B cell (primary cell): ENCODE data around the gene CEP68. TPM values are rescaled to one million over a fixed set of nuclear protein-coding genes. Genes with fewer than 3 reads are reported as not detected.

Experiments
- ATAC-seq: fragments of 200-7000 bp; cut with Tn5 transposase; one replicate; pipeline ENCODE4 v1.10.0; 2021; ENCODE audit warnings: low read depth, mild to moderate bottlenecking, moderate number of reproducible peaks, moderate library complexity
- CTCF ChIA-PET: fragments of 350-600 bp; sonication (Branson Sonifier 250); formaldehyde crosslinking; loops from one replicate; lab custom pipeline; 2021; ENCODE audit warnings: antibody characterized with exemption, inconsistent platforms; lab: Charles Lee
- POLR2A ChIA-PET: fragments of 350-600 bp; sonication (Branson Sonifier 250); formaldehyde crosslinking; loops from one replicate; lab custom pipeline; 2021; ENCODE audit warnings: antibody characterized with exemption; lab: Charles Lee
- DNase-seq: peaks from one replicate; pipeline ENCODE4 v3.0.0; 2013
- H2AFZ ChIP-seq: 2 replicates; pipeline ENCODE4 v1.6.1; 2012; ENCODE audit warnings: mild to moderate bottlenecking, low read depth, low read length; ENCODE audit not compliant: insufficient read depth, poor library complexity, severe bottlenecking
- H3K27ac ChIP-seq, 2 donors: 1 replicate in 1 of 2; 2 replicates in 1 of 2; pipeline ENCODE4 v1.5.1; 2012 to 2013; ENCODE audit warnings: low read length in 2 of 2, mild to moderate bottlenecking in 2 of 2, moderate library complexity in 1 of 2
- H3K27me3 ChIP-seq, 4 experiments: fragments of 200-600 bp in 1 of 4; sonication (generic) in 1 of 4; replicated peaks in 1 of 4; 1 replicate in 2 of 4; 2 replicates in 2 of 4; pipeline versions ENCODE4 v1.6.1 to v1.7.0; 2013 to 2016; ENCODE audit warnings: low read length in 3 of 4, mild to moderate bottlenecking in 2 of 4, mixed read lengths in 1 of 4, moderate library complexity in 1 of 4; ENCODE audit not compliant: insufficient read depth in 4 of 4, control insufficient read depth in 3 of 4; ENCODE audit errors: control extremely low read depth in 1 of 4
- H3K36me3 ChIP-seq, 2 experiments: replicated peaks in 1 of 2; 1 replicate in 1 of 2; 2 replicates in 1 of 2; pipeline versions ENCODE4 v1.6.1 to v1.7.1; 2013; ENCODE audit warnings: low read length in 1 of 2; ENCODE audit not compliant: insufficient read depth in 2 of 2, control insufficient read depth in 1 of 2; ENCODE audit errors: control extremely low read depth in 1 of 2, extremely low read depth in 1 of 2
- H3K4me1 ChIP-seq, 2 donors: fragments of 200-600 bp in 1 of 2; sonication (generic) in 1 of 2; 1 replicate in 1 of 2; 2 replicates in 1 of 2; pipeline versions ENCODE4 v1.5.1 to v1.6.1; 2013 to 2017; ENCODE audit warnings: low read length in 2 of 2; ENCODE audit not compliant: control insufficient read depth in 2 of 2, insufficient read depth in 2 of 2
- H3K4me2 ChIP-seq: replicated peaks from 2 replicates; pipeline ENCODE3; 2012; ENCODE audit warnings: mild to moderate bottlenecking, low read depth, low read length; ENCODE audit not compliant: poor library complexity, severe bottlenecking
- H3K4me3 ChIP-seq, 5 experiments: fragments of 200-600 bp in 1 of 5; sonication (generic) in 1 of 5; 1 replicate in 3 of 5; 2 replicates in 2 of 5; pipeline versions ENCODE4 v1.5.1 to v1.7.0; 2011 to 2016; ENCODE audit warnings: low read length in 4 of 5, mild to moderate bottlenecking in 4 of 5, low read depth in 2 of 5, control low read depth in 1 of 5, moderate library complexity in 1 of 5; ENCODE audit not compliant: insufficient read depth in 1 of 5; ENCODE audit errors: control extremely low read depth in 1 of 5, extremely low read depth in 1 of 5
- H3K79me2 ChIP-seq: fragments of 200-600 bp; sonication (generic); one replicate; pipeline ENCODE4 v1.6.0; 2016; ENCODE audit warnings: low read length; ENCODE audit not compliant: control insufficient read depth, insufficient read depth
- H3K9ac ChIP-seq: fragments of 200-600 bp; sonication (generic); 2 replicates; pipeline ENCODE4 v1.6.1; 2017; ENCODE audit warnings: mild to moderate bottlenecking, low read length, moderate library complexity
- H3K9me3 ChIP-seq, 3 donors: one replicate each; pipeline versions ENCODE4 v1.6.1 to v1.7.1; 2013; ENCODE audit warnings: low read length in 2 of 3; ENCODE audit not compliant: control insufficient read depth in 2 of 3, insufficient read depth in 1 of 3; ENCODE audit errors: control extremely low read depth in 1 of 3
- H4K20me1 ChIP-seq: 2 replicates; pipeline ENCODE4 v1.6.0; 2012; ENCODE audit warnings: mild to moderate bottlenecking, low read length; ENCODE audit not compliant: insufficient read depth, control insufficient read depth, poor library complexity, severe bottlenecking
- H3K27ac Mint-ChIP-seq: one replicate; pipeline ENCODE4 v1.8.0; 2021; ENCODE audit warnings: mixed read lengths
- H3K27me3 Mint-ChIP-seq: one replicate; pipeline ENCODE4 v1.8.0; 2021; ENCODE audit warnings: mixed read lengths
- H3K4me1 Mint-ChIP-seq: one replicate; pipeline ENCODE4 v1.8.0; 2021; ENCODE audit warnings: mixed read lengths
- H3K4me3 Mint-ChIP-seq: one replicate; pipeline ENCODE4 v1.8.0; 2021; ENCODE audit warnings: mixed read lengths
- H3K9me3 Mint-ChIP-seq: one replicate; pipeline ENCODE4 v1.8.0; 2022; ENCODE audit warnings: mixed read lengths; ENCODE audit not compliant: insufficient read depth
- EZH2 ChIP-seq: IDR thresholded peaks from 2 replicates; pipeline ENCODE4 v1.6.1; 2012; ENCODE audit warnings: borderline replicate concordance, low read depth, mild to moderate bottlenecking, moderate library complexity, low read length; ENCODE audit not compliant: insufficient read depth, poor library complexity, severe bottlenecking
- WGBS: methylation state at CpG from one replicate; pipeline ENCODE4 v1.1.5; 2013; ENCODE audit warnings: missing lambda C conversion rate; ENCODE audit not compliant: insufficient coverage; 5-methylcytosine and 5-hydroxymethylcytosine counted together
- intact Hi-C: fragments of 100-400 bp; cut with micrococcal nuclease; formaldehyde crosslinking; loops from one replicate; pipeline ENCODE4 v1.10.0; 2022
- polyA plus RNA-seq: library from polyadenylated mRNA; depleted of rRNA; stranded (reverse); fragments of >200 nt; gene quantifications from 2 replicates; pipeline ENCODE4 v1.2.3, GENCODE V29; 2012
- total RNA-seq, 2 donors: library from RNA; stranded (reverse); fragments of 120-200 nt in 1 of 2; gene quantifications; 1 replicate in 1 of 2; 2 replicates in 1 of 2; pipeline versions ENCODE4 v1.2.3 to v1.2.4, GENCODE V29; 2013 to 2022
- TF ChIP-seq, protein P1 (sequence below): fragments of 200-600 bp; IDR thresholded peaks from one replicate; pipeline ENCODE4 v1.8.0; 2022; ENCODE audit warnings: antibody characterized with exemption, mild to moderate bottlenecking

CEP68 gene
- total and polyA plus RNA-seq, 2 donors (not counting 1 experiment from before 2014, with no cell fraction given), result 11.0 to 32.0 TPM

DNA sequence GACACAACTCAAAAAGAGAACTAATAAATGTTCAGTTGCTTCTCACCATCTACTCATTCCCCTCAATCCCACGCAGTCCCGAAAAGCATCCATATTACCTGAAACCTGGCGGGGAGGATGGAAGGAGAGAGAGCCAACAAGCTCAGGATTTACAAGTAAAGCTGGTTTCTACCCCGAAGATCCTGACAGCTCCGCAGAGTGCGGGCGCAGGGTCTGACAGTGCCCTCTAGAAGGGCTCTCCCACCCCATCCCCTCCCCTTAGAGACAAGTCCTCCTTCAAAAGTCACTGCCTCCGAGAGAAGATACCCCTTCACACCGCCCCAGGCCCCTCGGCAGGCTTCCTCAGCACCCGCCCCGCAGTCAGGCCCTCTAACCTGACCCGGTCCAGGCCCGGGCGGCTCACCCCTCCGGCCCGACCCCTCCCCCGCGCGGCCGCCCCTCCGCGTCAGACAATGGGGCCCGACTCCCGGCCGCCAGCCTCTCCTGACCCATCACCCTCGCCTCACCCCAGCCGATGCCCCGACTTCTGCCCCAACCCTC is 73.1 kb downstream of the CEP68 start:
- ATAC-seq (peak; percentile 5), DNase-seq (no peak)
- TF ChIP-seq, protein P1, sequence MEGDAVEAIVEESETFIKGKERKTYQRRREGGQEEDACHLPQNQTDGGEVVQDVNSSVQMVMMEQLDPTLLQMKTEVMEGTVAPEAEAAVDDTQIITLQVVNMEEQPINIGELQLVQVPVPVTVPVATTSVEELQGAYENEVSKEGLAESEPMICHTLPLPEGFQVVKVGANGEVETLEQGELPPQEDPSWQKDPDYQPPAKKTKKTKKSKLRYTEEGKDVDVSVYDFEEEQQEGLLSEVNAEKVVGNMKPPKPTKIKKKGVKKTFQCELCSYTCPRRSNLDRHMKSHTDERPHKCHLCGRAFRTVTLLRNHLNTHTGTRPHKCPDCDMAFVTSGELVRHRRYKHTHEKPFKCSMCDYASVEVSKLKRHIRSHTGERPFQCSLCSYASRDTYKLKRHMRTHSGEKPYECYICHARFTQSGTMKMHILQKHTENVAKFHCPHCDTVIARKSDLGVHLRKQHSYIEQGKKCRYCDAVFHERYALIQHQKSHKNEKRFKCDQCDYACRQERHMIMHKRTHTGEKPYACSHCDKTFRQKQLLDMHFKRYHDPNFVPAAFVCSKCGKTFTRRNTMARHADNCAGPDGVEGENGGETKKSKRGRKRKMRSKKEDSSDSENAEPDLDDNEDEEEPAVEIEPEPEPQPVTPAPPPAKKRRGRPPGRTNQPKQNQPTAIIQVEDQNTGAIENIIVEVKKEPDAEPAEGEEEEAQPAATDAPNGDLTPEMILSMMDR, result no peak
- no peak for TF ChIP-seq EZH2
- Histone ChIP-seq H3K9me3 (no peaks in the 10 kb centered on the region), H3K4me2 (peak overlapping the region; percentile 84), H3K36me3 (no peaks in the 10 kb centered on the region), H3K9ac (peak overlapping the region; percentile 100), H3K4me1 (peaks cover 23 to 28% of the 10 kb centered on the region in 2 donors), H2AFZ (peak overlapping the region; percentile 88), H3K27ac (peak overlapping the region; percentile 94 to 98), H3K79me2 (peaks cover 62% of the 10 kb centered on the region), H4K20me1 (peaks cover 51% of the 10 kb centered on the region), H3K4me3 (peak overlapping the region; percentile 96 to 97 (median 97)), H3K27me3 (no peaks in the 10 kb centered on the region)
- POLR2A ChIA-PET, result interaction anchor here (0.6 to 2.6 kb wide), 16 partner anchors 13 to 1541 kb away, joined by 3 to 20 read pairs (median 5); partner anchors contain the start of genes ACTR2, CEP68, UGP2 and WDPCP
- Mint-ChIP-seq H3K4me1 (peaks cover 45% of the 10 kb centered on the region), H3K27ac (peak overlapping the region; percentile 100), H3K9me3 (no peaks in the 10 kb centered on the region), H3K4me3 (peak overlapping the region; percentile 100), H3K27me3 (no peaks in the 10 kb centered on the region)
- whole genome bisulfite sequencing, result 0% methylated on average over 29 of the region's 29 CpGs
- intact Hi-C loops, result no loop called here
- CTCF ChIA-PET, result interaction anchor here (0.5 to 2.3 kb wide), 21 partner anchors 10 to 1429 kb away, joined by 3 to 14 read pairs (median 3); partner anchors contain the start of genes ACTR2, AFTPH and CEP68
